Renal cortex interstitium (tissue), 11 donors: Measurements from ENCODE around the gene CAMK2A. TPM values are rescaled to one million over a fixed set of nuclear protein-coding genes. Genes with fewer than 3 reads are reported as not detected.

Experiments used
- DNase-seq, 11 donors: peaks; one replicate each; pipeline ENCODE4 v3.0.0-alpha.2; 2013; ENCODE audit warnings: low read depth in 9 of 11, low spot score in 4 of 11; ENCODE audit errors: extremely low read depth in 1 of 11
- polyA plus RNA-seq, 3 donors: library from polyadenylated mRNA; unstranded; fragments of 120-200 nt; gene quantifications; one replicate each; pipeline ENCODE4 v1.2.1, GENCODE V29; 2013; ENCODE audit not compliant: insufficient read length in 3 of 3

CAMK2A gene
- polyA plus RNA-seq, 3 donors = 3.8 to 4.9 (median 4.1) TPM

- no peak for DNase-seq
Observed at GRCh38 chr5:150208187-150209098, 81.1 kb downstream of the CAMK2A start.

GRCh38 chr5:150206779-150207115, 82.8 kb downstream of the CAMK2A start:
- DNase-seq = no peak

- DNase-seq = no peak
Observed at GRCh38 chr5:150206098-150206778, 83.3 kb downstream of the CAMK2A start.

- no peak for DNase-seq
Observed at GRCh38 chr5:150204590-150204960, 85.0 kb downstream of the CAMK2A start.

- no peak for DNase-seq
Observed at GRCh38 chr5:150203832-150204589, 85.6 kb downstream of the CAMK2A start.

- no peak for DNase-seq
Observed at GRCh38 chr5:150202501-150202900, 87.1 kb downstream of the CAMK2A start.

- no peak for DNase-seq
Observed at GRCh38 chr5:150197476-150197875, 92.1 kb downstream of the CAMK2A start.

- no peak for DNase-seq
Observed at GRCh38 chr5:150196986-150197385, 92.6 kb downstream of the CAMK2A start.

- no peak for DNase-seq
Observed at GRCh38 chr5:150196514-150196913, 93.1 kb downstream of the CAMK2A start.

- no peak for DNase-seq
Observed at GRCh38 chr5:150195736-150196485, 93.7 kb downstream of the CAMK2A start.

- no peak for DNase-seq
Observed at GRCh38 chr5:150192462-150192861, 97.1 kb downstream of the CAMK2A start.

- no peak for DNase-seq
Observed at GRCh38 chr5:150190987-150191386, 98.6 kb downstream of the CAMK2A start.

GRCh38 chr5:150190503-150190979, 99.0 kb downstream of the CAMK2A start:
- DNase-seq = no peak

- no peak for DNase-seq
Observed at GRCh38 chr5:150189728-150190502, 99.7 kb downstream of the CAMK2A start, which contains the start of gene SLC6A7. Gene SLC6A7, plus strand, starts transcription at chr5:150190062. Its CDS starts 266 bp downstream, at chr5:150190328.

- DNase-seq = no peak
Observed at GRCh38 chr5:150189326-150189725, 100.2 kb downstream of the CAMK2A start.

GRCh38 chr5:150188146-150188842, 101.3 kb downstream of the CAMK2A start:
- DNase-seq = no peak

GRCh38 chr5:150186897-150187296, 102.7 kb downstream of the CAMK2A start:
- no peak for DNase-seq

- DNase-seq = no peak
Observed at GRCh38 chr5:150186137-150186536, 103.4 kb downstream of the CAMK2A start.
